ENCODE data around the gene CBFA2T3.

The CBFA2T3 gene

GRCh38 chr16:88885693-88886280, 91.2 kb downstream of the CBFA2T3 start:
- DNase-seq, result no peak

- DNase-seq, result no peak
Observed at GRCh38 chr16:88884569-88885271, 92.3 kb downstream of the CBFA2T3 start.

- no peak for DNase-seq
Observed at GRCh38 chr16:88883946-88884345, 93.1 kb downstream of the CBFA2T3 start.

GRCh38 chr16:88883117-88883895, 93.7 kb downstream of the CBFA2T3 start:
- no peak for DNase-seq

- DNase-seq, result peak in 1 of 5 donors; percentile 9
Observed at GRCh38 chr16:88882358-88883030, 94.5 kb downstream of the CBFA2T3 start.

GRCh38 chr16:88881675-88882357, 95.2 kb downstream of the CBFA2T3 start:
- DNase-seq, result no peak

GRCh38 chr16:88881007-88881615, 95.9 kb downstream of the CBFA2T3 start:
- no peak for DNase-seq

- no peak for DNase-seq
Observed at GRCh38 chr16:88880226-88881006, 96.6 kb downstream of the CBFA2T3 start.

- DNase-seq, result no peak
Observed at GRCh38 chr16:88879788-88880055, 97.3 kb downstream of the CBFA2T3 start.

GRCh38 chr16:88878967-88879787, 97.8 kb downstream of the CBFA2T3 start:
- DNase-seq, result no peak

- no peak for DNase-seq
Observed at GRCh38 chr16:88878356-88878755, 98.7 kb downstream of the CBFA2T3 start.

- no peak for DNase-seq
Observed at GRCh38 chr16:88877564-88878289, 99.3 kb downstream of the CBFA2T3 start.

- no peak for DNase-seq
Observed at GRCh38 chr16:88876942-88877526, 100.0 kb downstream of the CBFA2T3 start.

- DNase-seq, result no peak
Observed at GRCh38 chr16:88875703-88876234, 101.2 kb downstream of the CBFA2T3 start.

- DNase-seq, result no peak
Observed at GRCh38 chr16:88874938-88875599, 101.9 kb downstream of the CBFA2T3 start.

- no peak for DNase-seq
Observed at GRCh38 chr16:88872650-88873331, 104.2 kb downstream of the CBFA2T3 start.

- DNase-seq, result no peak
Observed at GRCh38 chr16:88871730-88872416, 105.1 kb downstream of the CBFA2T3 start.

GRCh38 chr16:88871349-88871702, 105.7 kb downstream of the CBFA2T3 start:
- DNase-seq, result no peak
